Stimulated activated CD4-positive, alpha-beta T cell treated with anti-CD3 and anti-CD28 coated beads, Interleukin-1b, Interleukin-23, amount 100 ng/mL, for 24 hours (primary cell): ENCODE measurements around the gene DPP6.
"Not testable (repeated sequence)": the region's sequence is repeated elsewhere in the genome, so short reads cannot be mapped to it uniquely, and the experiment has no call there.

Experiments
- DNase-seq, 4 experiments: peaks; one replicate each; pipeline ENCODE4 v3.0.0-alpha.2; 2020; ENCODE audit warnings: low read depth in 4 of 4, low spot score in 1 of 4

DPP6 gene

GRCh38 chr7:154919344-154920225 is 867.4 kb downstream of the DPP6 start:
- no peak for DNase-seq

GRCh38 chr7:154922472-154922871 is 870.3 kb downstream of the DPP6 start:
- not testable (repeated sequence) for DNase-seq

- DNase-seq, result peak; percentile 55 to 64 (median 59)
Observed at GRCh38 chr7:154927624-154928125, 875.5 kb downstream of the DPP6 start.

- peak in 2 of 4 experiments; percentile 3 to 15 for DNase-seq
Observed at GRCh38 chr7:154928136-154929005, 876.2 kb downstream of the DPP6 start.

DNA sequence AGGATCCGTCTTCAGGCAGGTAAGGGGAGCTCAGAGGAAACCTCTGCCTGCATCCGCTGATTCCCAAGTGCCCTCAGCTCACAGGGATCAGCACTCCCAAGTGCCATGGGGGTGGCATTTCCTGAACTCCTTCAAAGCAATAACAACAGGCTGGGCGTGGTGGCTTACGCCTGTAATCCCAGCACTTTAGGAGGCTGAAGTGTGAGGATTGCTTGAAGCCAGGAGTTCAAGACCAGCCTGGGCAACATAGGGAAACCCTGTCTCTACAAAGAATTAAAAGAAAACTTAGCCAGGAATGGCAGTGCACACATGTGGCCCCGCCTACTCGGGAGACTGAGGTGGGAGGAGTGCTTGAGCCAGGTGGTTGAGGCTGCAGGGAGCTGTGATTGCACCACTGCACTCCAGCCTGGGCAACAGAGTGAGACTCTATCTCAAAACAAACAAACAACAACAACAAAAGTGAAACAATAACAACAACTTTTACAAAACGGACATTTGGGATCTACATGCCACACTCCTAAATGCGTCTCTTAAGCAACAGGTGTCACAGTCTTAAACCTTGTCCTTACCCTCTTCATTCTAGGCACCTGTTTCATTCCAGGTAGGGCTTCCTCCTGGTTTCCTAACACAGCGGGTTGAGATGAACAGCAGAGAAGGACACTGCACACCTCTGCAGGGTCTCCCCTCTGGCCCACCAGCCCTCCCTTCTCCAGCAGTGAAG is 877.0 kb downstream of the DPP6 start:
- DNase-seq, result no peak

DNA sequence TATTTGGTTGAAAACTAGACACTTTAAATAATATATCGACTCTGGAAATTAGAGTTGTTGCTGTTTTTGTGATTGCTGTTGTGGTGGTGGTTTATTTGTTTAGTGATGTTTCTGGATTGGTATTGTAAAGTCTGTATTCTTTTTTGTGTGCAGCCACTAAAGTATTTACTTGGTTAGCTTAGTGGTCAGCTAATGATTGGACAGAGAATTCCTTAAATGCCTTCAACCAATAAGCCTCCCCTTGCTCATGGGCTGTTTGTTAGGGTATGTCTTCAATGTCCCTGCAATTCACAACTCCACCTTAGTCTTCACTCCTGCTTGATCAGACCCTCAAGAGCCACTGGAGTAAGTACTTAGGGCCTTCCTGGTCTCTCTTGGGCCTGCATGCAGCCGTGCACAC is 879.7 kb downstream of the DPP6 start:
- no peak for DNase-seq

DNA sequence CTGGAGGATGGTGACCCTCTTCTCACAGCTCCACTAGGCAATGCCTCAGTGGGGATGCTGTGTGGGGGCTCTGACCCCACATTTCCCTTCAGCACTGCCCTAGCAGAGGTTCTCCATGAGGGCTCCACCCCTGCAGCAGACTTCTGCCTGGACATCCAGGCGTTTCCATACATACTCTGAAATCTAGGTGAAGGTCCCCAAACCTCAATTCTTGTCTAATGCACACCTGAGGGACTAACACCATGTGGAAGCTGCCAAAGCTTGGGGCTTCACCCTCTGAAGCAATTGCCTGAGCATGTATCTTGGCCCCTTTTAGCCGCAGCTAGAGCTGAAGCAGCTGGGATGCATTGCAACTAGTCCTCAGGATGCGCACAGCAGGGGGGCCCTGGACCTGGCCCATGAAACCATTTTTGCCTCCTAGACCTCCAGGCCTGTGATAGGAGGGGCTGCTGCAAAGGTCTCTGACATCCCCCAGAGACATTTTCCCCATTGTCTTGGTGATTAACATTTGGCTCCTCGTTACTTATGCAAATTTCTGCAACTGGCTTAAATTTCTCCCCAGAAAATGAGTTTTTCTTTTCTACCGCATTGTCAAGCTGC is 882.3 kb downstream of the DPP6 start:
- not testable (repeated sequence) for DNase-seq

GRCh38 chr7:154937837-154938236 is 885.6 kb downstream of the DPP6 start:
- DNase-seq, result no peak

DNA sequence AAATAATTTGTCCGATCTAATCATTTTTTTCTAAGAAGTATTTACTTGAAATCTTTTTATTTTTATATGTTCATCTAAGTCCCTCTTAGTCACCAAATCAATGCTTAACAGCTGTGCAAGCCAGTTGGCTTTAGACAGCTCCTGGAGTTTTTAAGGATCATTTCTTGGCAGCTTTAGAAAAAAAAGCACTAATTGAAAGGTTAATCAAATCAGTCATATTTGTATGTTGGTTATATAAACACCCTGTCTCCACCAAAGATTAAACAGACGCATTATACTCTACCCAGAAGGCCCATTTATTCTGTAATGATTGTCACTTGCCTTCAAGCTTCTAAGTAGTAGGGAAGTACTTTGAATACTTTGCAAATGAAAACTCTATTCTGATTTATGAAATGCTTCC is 890.5 kb downstream of the DPP6 start:
- DNase-seq, result no peak
